SK-N-SH (cell line): Measurements from ENCODE around the gene KRT222. TPM values are rescaled to one million over a fixed set of nuclear protein-coding genes. Genes with fewer than 3 reads are reported as not detected.

Experiments used
- CTCF ChIA-PET: fragments of 300-600, 350-600 bp; formaldehyde crosslinking; extraction: SDS; loops from one replicate; lab custom pipeline; 2021; lab: Yijun Ruan, JAX
- POLR2A ChIA-PET: fragments of 350-600 bp; sonication (Branson Sonifier 250); formaldehyde crosslinking; extraction: SDS; loops from one replicate; lab custom pipeline; 2020; ENCODE audit warnings: antibody characterized with exemption, inconsistent platforms; lab: Yijun Ruan, JAX
- DNase-seq: peaks from one replicate; pipeline ENCODE4 v3.0.0; 2012
- H2AFZ ChIP-seq: fragments of 200-600 bp; sonication (generic); 2 replicates; pipeline ENCODE4 v1.8.1; 2016; ENCODE audit warnings: antibody characterized with exemption, mild to moderate bottlenecking, low read depth
- H3F3A ChIP-seq: fragments of 200-600 bp; sonication (generic); replicated peaks from 2 replicates; pipeline ENCODE3; 2016; ENCODE audit warnings: antibody characterized with exemption, mild to moderate bottlenecking; ENCODE audit not compliant: insufficient read depth
- H3K27ac ChIP-seq, 2 experiments: fragments of 200-500 bp in 1 of 2; fragments of 200-600 bp in 1 of 2; sonication (Bioruptor generic) in 1 of 2; sonication (generic), shearing (Covaris generic) in 1 of 2; 2 replicates each; pipeline versions ENCODE4 v1.5.1 to v1.6.1; 2014 to 2016; ENCODE audit warnings: low read depth in 2 of 2, inconsistent platforms in 1 of 2, low read length in 1 of 2, mild to moderate bottlenecking in 1 of 2, mixed read lengths in 1 of 2
- H3K27me3 ChIP-seq: fragments of 200-600 bp; sonication (generic), shearing (Covaris generic); 2 replicates; pipeline ENCODE4 v1.6.1; 2016; ENCODE audit warnings: mixed run types; ENCODE audit not compliant: insufficient read depth
- H3K36me3 ChIP-seq, 2 experiments: fragments of 200-500 bp in 1 of 2; fragments of 200-600 bp in 1 of 2; sonication (Bioruptor generic) in 1 of 2; sonication (generic) in 1 of 2; replicated peaks in 1 of 2; 2 replicates each; pipeline versions ENCODE3 to v1.5.1; 2014 to 2016; ENCODE audit warnings: low read length in 1 of 2, mild to moderate bottlenecking in 1 of 2; ENCODE audit not compliant: insufficient read depth in 2 of 2, control insufficient read depth in 1 of 2
- H3K4me1 ChIP-seq, 2 experiments: fragments of 200-500 bp in 1 of 2; fragments of 200-600 bp in 1 of 2; sonication (Bioruptor generic) in 1 of 2; sonication (generic), shearing (Covaris generic) in 1 of 2; 2 replicates each; pipeline versions ENCODE4 v1.5.1 to v1.6.1; 2014 to 2016; ENCODE audit warnings: low read depth in 1 of 2, low read length in 1 of 2, mixed run types in 1 of 2; ENCODE audit not compliant: insufficient read depth in 2 of 2, control insufficient read depth in 1 of 2
- H3K4me2 ChIP-seq: fragments of 200-600 bp; sonication (generic), shearing (Covaris generic); 2 replicates; pipeline ENCODE4 v1.6.1; 2017; ENCODE audit warnings: mixed run types
- H3K4me3 ChIP-seq, 2 experiments: fragments of 200-500 bp in 1 of 2; fragments of 200-600 bp in 1 of 2; sonication (Bioruptor generic) in 1 of 2; sonication (generic), shearing (Covaris generic) in 1 of 2; 2 replicates each; pipeline versions ENCODE4 v1.5.1 to v1.8.1; 2014 to 2016; ENCODE audit warnings: low read depth in 2 of 2, inconsistent platforms in 1 of 2, low read length in 1 of 2, mild to moderate bottlenecking in 1 of 2, mixed read lengths in 1 of 2, moderate library complexity in 1 of 2
- H3K79me2 ChIP-seq: fragments of 200-600 bp; sonication (generic); 2 replicates; pipeline ENCODE4 v1.8.1; 2017; ENCODE audit warnings: mild to moderate bottlenecking; ENCODE audit not compliant: insufficient read depth
- H3K9ac ChIP-seq: fragments of 200-600 bp; sonication (generic); 2 replicates; pipeline ENCODE4 v1.6.1; 2017; ENCODE audit warnings: mixed run types
- H3K9me2 ChIP-seq: fragments of 200-600 bp; sonication (generic); 2 replicates; pipeline ENCODE4 v1.6.1; 2017; ENCODE audit warnings: mixed run types
- H3K9me3 ChIP-seq: fragments of 200-600 bp; sonication (generic); 2 replicates; pipeline ENCODE4 v1.6.1; 2017; ENCODE audit warnings: mixed run types, mild to moderate bottlenecking, moderate library complexity
- H4K20me1 ChIP-seq: fragments of 200-600 bp; sonication (generic); 2 replicates; pipeline ENCODE4 v1.6.1; 2017; ENCODE audit warnings: mild to moderate bottlenecking, mixed run types; ENCODE audit not compliant: insufficient read depth
- CHD2 ChIP-seq: fragments of 150-350 bp; IDR thresholded peaks from 2 replicates; pipeline ENCODE4 v1.6.1; 2018; ENCODE audit warnings: low read length; ENCODE audit not compliant: partially characterized antibody
- ELF1 ChIP-seq: IDR thresholded peaks from 2 replicates; pipeline ENCODE4 v1.4.0; 2012
- EP300 ChIP-seq, 2 experiments: IDR thresholded peaks; 2 replicates each; pipeline versions ENCODE4 v1.4.0 to v1.6.1; 2012; ENCODE audit warnings: borderline replicate concordance in 1 of 2, low read depth in 1 of 2, low read length in 1 of 2
- EZH2phosphoT487 ChIP-seq: fragments of 200-600 bp; sonication (generic); IDR thresholded peaks from 2 replicates; pipeline ENCODE4 v1.6.1; 2017; ENCODE audit warnings: low read depth, mixed run types, mild to moderate bottlenecking, antibody characterized with exemption, moderate library complexity, borderline replicate concordance
- FOSL2 ChIP-seq: IDR thresholded peaks from 2 replicates; pipeline ENCODE4 v1.4.0; 2012; ENCODE audit warnings: low read depth, mild to moderate bottlenecking, moderate library complexity, borderline replicate concordance
- FOXJ3 ChIP-seq: sonication (generic); formaldehyde crosslinking; IDR thresholded peaks from 2 replicates; pipeline ENCODE4 v1.5.1; 2020; ENCODE audit warnings: mild to moderate bottlenecking, missing genetic modification reagents
- IRF3 ChIP-seq: fragments of 150-350 bp; IDR thresholded peaks from 2 replicates; pipeline ENCODE4 v1.6.1; 2016; ENCODE audit warnings: mild to moderate bottlenecking, low read depth, low read length
- JUND ChIP-seq: IDR thresholded peaks from 2 replicates; pipeline ENCODE4 v1.4.0; 2012
- MEF2A ChIP-seq: IDR thresholded peaks from 2 replicates; pipeline ENCODE4 v1.4.0; 2012; ENCODE audit warnings: low read depth, borderline replicate concordance
- MXI1 ChIP-seq: IDR thresholded peaks from 2 replicates; pipeline ENCODE4 v1.6.1; 2012; ENCODE audit warnings: mild to moderate bottlenecking, low read depth, low read length, improper control_type of control experiment
- NFIC ChIP-seq: IDR thresholded peaks from 2 replicates; pipeline ENCODE4 v1.4.0; 2012; ENCODE audit warnings: borderline replicate concordance
- NRF1 ChIP-seq: IDR thresholded peaks from 2 replicates; pipeline ENCODE4 v1.6.1; 2012; ENCODE audit warnings: low read depth, mild to moderate bottlenecking, low read length
- POLR2AphosphoS5 ChIP-seq: IDR thresholded peaks from 2 replicates; pipeline ENCODE4 v1.6.1; 2012; ENCODE audit warnings: low read depth, low read length
- RAD21 ChIP-seq: IDR thresholded peaks from 2 replicates; pipeline ENCODE4 v1.6.1; 2012; ENCODE audit warnings: mild to moderate bottlenecking, low read length
- RFX5 ChIP-seq: IDR thresholded peaks from 2 replicates; pipeline ENCODE4 v1.6.1; 2012; ENCODE audit warnings: mild to moderate bottlenecking, improper control_type of control experiment, low read length
- SIN3A ChIP-seq: IDR thresholded peaks from 2 replicates; pipeline ENCODE4 v1.6.1; 2012; ENCODE audit warnings: low read depth, mild to moderate bottlenecking, low read length, moderate library complexity, borderline replicate concordance
- SMC3 ChIP-seq: IDR thresholded peaks from 2 replicates; pipeline ENCODE4 v1.6.1; 2012; ENCODE audit warnings: low read depth, low read length, improper control_type of control experiment
- TAF1 ChIP-seq: IDR thresholded peaks from 2 replicates; pipeline ENCODE4 v1.6.1; 2012; ENCODE audit warnings: low read depth, mild to moderate bottlenecking, low read length, moderate library complexity, borderline replicate concordance
- TCF12 ChIP-seq: IDR thresholded peaks from 2 replicates; pipeline ENCODE4 v1.4.0; 2012
- USF1 ChIP-seq: IDR thresholded peaks from 2 replicates; pipeline ENCODE4 v1.4.0; 2012; ENCODE audit warnings: low read depth, borderline replicate concordance
- USF2 ChIP-seq: fragments of 150-350 bp; IDR thresholded peaks from 2 replicates; pipeline ENCODE4 v1.6.1; 2017; ENCODE audit warnings: antibody characterized with exemption, low read length, low read depth, borderline replicate concordance
- WGBS: methylation state at CpG from one replicate; pipeline ENCODE4 v1.1.6; 2017; ENCODE audit warnings: low lambda C conversion rate; 5-methylcytosine and 5-hydroxymethylcytosine counted together
- polyA plus RNA-seq, 3 experiments: library from polyadenylated mRNA; depleted of rRNA; stranded (reverse); fragments of >200 nt; gene quantifications; 2 replicates each; pipeline ENCODE4 v1.2.3, GENCODE V29; 2012
- TF ChIP-seq, protein P1 (sequence below): IDR thresholded peaks from 2 replicates; pipeline ENCODE4 v1.4.0; 2012; ENCODE audit warnings: low read depth
- TF ChIP-seq, protein P2 (sequence below): fragments of 200-600 bp; sonication (generic); IDR thresholded peaks from 2 replicates; pipeline ENCODE4 v1.6.1; 2017; ENCODE audit warnings: antibody characterized with exemption, mild to moderate bottlenecking, moderate library complexity
- TF ChIP-seq, protein P3 (sequence below): IDR thresholded peaks from 2 replicates; pipeline ENCODE4; 2012

KRT222 gene
- polyA plus RNA-seq, 1 of the 3 experiments (the other 2 are of a cell fraction): not detected

DNA sequence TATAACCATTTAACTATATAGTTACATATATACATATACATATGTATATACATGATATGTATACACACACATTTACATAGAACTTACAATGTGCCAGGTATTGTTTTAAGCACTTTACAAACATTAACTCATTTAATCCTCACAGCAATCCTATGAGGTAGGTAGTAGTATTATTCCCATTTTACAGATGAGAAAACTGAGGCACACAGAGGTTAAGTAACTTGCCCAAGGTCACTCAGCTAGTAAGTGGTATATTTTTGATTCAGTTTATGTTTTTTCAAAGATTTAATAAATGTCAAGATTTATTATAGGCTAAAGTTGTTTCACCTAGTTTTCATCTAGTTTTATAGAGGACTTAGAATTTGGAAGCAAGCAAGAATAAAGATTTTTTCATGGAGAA, 6.6 kb downstream of the KRT222 start:
- no peak overlapping the region for H3K9ac ChIP-seq
- TF ChIP-seq IRF3: no peak
- TF ChIP-seq NRF1: no peak
- TF ChIP-seq TCF12: no peak
- TF ChIP-seq USF2: no peak
- TF ChIP-seq, protein P1, sequence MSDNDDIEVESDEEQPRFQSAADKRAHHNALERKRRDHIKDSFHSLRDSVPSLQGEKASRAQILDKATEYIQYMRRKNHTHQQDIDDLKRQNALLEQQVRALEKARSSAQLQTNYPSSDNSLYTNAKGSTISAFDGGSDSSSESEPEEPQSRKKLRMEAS: no peak
- no peak for TF ChIP-seq SIN3A
- no peak for TF ChIP-seq TAF1
- TF ChIP-seq MXI1: no peak
- TF ChIP-seq RFX5: no peak
- no peak for TF ChIP-seq FOXJ3 (CRISPR knock-in tag)
- no peak for TF ChIP-seq ELF1
- no peak for TF ChIP-seq POLR2AphosphoS5
- no peaks in the 10 kb centered on the region for H3K4me1 ChIP-seq
- no peak overlapping the region for H3K27ac ChIP-seq
- H3K4me2 ChIP-seq: no peak overlapping the region
- no peaks in the 10 kb centered on the region for H3K36me3 ChIP-seq
- no peak overlapping the region for H2AFZ ChIP-seq
- peaks cover 4% of the 10 kb centered on the region for H3F3A ChIP-seq
- peaks cover 43% of the 10 kb centered on the region for H3K27me3 ChIP-seq
- H3K4me3 ChIP-seq: no peak overlapping the region
- no peaks in the 10 kb centered on the region for H3K9me2 ChIP-seq
- H3K9me3 ChIP-seq: no peaks in the 10 kb centered on the region
- ChIA-PET CTCF (interaction anchor here (1.5 kb wide), 1 partner anchor 10 kb away, joined by 4 read pairs; the partner anchor contains the start of gene SMARCE1), POLR2A (no interaction called here)
- H3K79me2 ChIP-seq: no peaks in the 10 kb centered on the region
- DNase-seq: no peak
- no peaks in the 10 kb centered on the region for H4K20me1 ChIP-seq

GRCh38 chr17:40651939-40652338, 13.0 kb downstream of the KRT222 start:
- Histone ChIP-seq H3K27me3 (peaks cover 3% of the 10 kb centered on the region; the same call in 1 of the 2 replicates), H3K4me3 (no peak overlapping the region)
- CTCF ChIA-PET: no interaction called here
- no peak for TF ChIP-seq MEF2A
- no peak for TF ChIP-seq EZH2phosphoT487
- TF ChIP-seq RAD21: no peak
- TF ChIP-seq FOSL2: no peak
- no peak for TF ChIP-seq SMC3
- TF ChIP-seq NRF1: no peak
- TF ChIP-seq NFIC: no peak
- TF ChIP-seq EP300 (IDR thresholded peaks at IDR 0.05; ENCODE audit: borderline replicate concordance in 1 of 2, low read depth in 1 of 2, low read length in 1 of 2): no peak
- TF ChIP-seq JUND: no peak
- TF ChIP-seq, protein P2, sequence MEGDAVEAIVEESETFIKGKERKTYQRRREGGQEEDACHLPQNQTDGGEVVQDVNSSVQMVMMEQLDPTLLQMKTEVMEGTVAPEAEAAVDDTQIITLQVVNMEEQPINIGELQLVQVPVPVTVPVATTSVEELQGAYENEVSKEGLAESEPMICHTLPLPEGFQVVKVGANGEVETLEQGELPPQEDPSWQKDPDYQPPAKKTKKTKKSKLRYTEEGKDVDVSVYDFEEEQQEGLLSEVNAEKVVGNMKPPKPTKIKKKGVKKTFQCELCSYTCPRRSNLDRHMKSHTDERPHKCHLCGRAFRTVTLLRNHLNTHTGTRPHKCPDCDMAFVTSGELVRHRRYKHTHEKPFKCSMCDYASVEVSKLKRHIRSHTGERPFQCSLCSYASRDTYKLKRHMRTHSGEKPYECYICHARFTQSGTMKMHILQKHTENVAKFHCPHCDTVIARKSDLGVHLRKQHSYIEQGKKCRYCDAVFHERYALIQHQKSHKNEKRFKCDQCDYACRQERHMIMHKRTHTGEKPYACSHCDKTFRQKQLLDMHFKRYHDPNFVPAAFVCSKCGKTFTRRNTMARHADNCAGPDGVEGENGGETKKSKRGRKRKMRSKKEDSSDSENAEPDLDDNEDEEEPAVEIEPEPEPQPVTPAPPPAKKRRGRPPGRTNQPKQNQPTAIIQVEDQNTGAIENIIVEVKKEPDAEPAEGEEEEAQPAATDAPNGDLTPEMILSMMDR: no peak
- no peak for TF ChIP-seq USF1
- no peak for TF ChIP-seq CHD2
- no peak for TF ChIP-seq POLR2AphosphoS5
- TF ChIP-seq, protein P3, sequence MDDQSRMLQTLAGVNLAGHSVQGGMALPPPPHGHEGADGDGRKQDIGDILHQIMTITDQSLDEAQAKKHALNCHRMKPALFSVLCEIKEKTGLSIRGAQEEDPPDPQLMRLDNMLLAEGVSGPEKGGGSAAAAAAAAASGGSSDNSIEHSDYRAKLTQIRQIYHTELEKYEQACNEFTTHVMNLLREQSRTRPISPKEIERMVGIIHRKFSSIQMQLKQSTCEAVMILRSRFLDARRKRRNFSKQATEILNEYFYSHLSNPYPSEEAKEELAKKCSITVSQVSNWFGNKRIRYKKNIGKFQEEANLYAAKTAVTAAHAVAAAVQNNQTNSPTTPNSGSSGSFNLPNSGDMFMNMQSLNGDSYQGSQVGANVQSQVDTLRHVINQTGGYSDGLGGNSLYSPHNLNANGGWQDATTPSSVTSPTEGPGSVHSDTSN: no peak
- TF ChIP-seq, all 33 proteins: peak for 0
- Histone ChIP-seq H3K9me2 (no peaks in the 10 kb centered on the region), H3K79me2 (peaks cover 15% of the 10 kb centered on the region), H3K4me2 (no peak overlapping the region), H2AFZ (no peak overlapping the region), H3K36me3 (no peaks in the 10 kb centered on the region), H3K9ac (no peak overlapping the region), H3K9me3 (no peaks in the 10 kb centered on the region), H3K4me1 (peaks cover 6 to 7% of the 10 kb centered on the region in 2 experiments; a peak in 3 of 4 replicates), H3K27ac (no peak overlapping the region), H4K20me1 (no peaks in the 10 kb centered on the region), H3F3A (peaks cover 8% of the 10 kb centered on the region)
- 67% methylated on average over 5 of the region's 5 CpGs for whole genome bisulfite sequencing
- POLR2A ChIA-PET: no interaction called here
- DNase-seq: no peak
